ENCODE measurements around the gene PNLIPRP1.

PNLIPRP1 gene

GRCh38 chr10:116590590-116591444 is at the start of gene PNLIPRP1:
TSS of gene PNLIPRP1 (plus strand) at chr10:116590959. CDS start at chr10:116591130, 171 bp downstream.
- FAIRE-seq, result no peak

GRCh38 chr10:116542007-116542677 is 48.6 kb upstream of the PNLIPRP1 start:
- no peak for FAIRE-seq

- FAIRE-seq, result no peak
Observed at GRCh38 chr10:116545122-116545521, 45.6 kb upstream of the PNLIPRP1 start.

- FAIRE-seq, result no peak
Observed at GRCh38 chr10:116545756-116546155, 45.0 kb upstream of the PNLIPRP1 start, which contains the start of gene PNLIP. TSS of gene PNLIP (plus strand) at chr10:116545931. CDS start at chr10:116546093, 162 bp downstream.

- FAIRE-seq, result no peak
Observed at GRCh38 chr10:116548301-116548700, 42.5 kb upstream of the PNLIPRP1 start.

- FAIRE-seq, result no peak
Observed at GRCh38 chr10:116553378-116553980, 37.3 kb upstream of the PNLIPRP1 start.

- no peak for FAIRE-seq
Observed at GRCh38 chr10:116554628-116555027, 36.1 kb upstream of the PNLIPRP1 start.

GRCh38 chr10:116555880-116556279 is 34.9 kb upstream of the PNLIPRP1 start:
- no peak for FAIRE-seq

- FAIRE-seq, result no peak
Observed at GRCh38 chr10:116557305-116557880, 33.4 kb upstream of the PNLIPRP1 start.

- no peak for FAIRE-seq
Observed at GRCh38 chr10:116565534-116565933, 25.2 kb upstream of the PNLIPRP1 start.

- no peak for FAIRE-seq
Observed at GRCh38 chr10:116566932-116567331, 23.8 kb upstream of the PNLIPRP1 start.

- FAIRE-seq, result no peak
Observed at GRCh38 chr10:116567335-116567734, 23.4 kb upstream of the PNLIPRP1 start.

GRCh38 chr10:116574797-116575196 is 16.0 kb upstream of the PNLIPRP1 start:
- no peak for FAIRE-seq

- FAIRE-seq, result no peak
Observed at GRCh38 chr10:116587878-116588591, 2.7 kb upstream of the PNLIPRP1 start.

GRCh38 chr10:116588995-116589394 is 1.8 kb upstream of the PNLIPRP1 start:
- FAIRE-seq, result no peak

- FAIRE-seq, result no peak
Observed at GRCh38 chr10:116589926-116590325, 833 bp upstream of the PNLIPRP1 start.

GRCh38 chr10:116593139-116593740 is 2.5 kb downstream of the PNLIPRP1 start:
- no peak for FAIRE-seq

GRCh38 chr10:116594525-116595035 is 3.8 kb downstream of the PNLIPRP1 start:
- FAIRE-seq, result no peak

GRCh38 chr10:116596062-116596461 is 5.3 kb downstream of the PNLIPRP1 start:
- FAIRE-seq, result no peak

GRCh38 chr10:116597543-116597942 is 6.8 kb downstream of the PNLIPRP1 start:
- FAIRE-seq, result no peak

- FAIRE-seq, result no peak
Observed at GRCh38 chr10:116598329-116598728, 7.6 kb downstream of the PNLIPRP1 start.

- FAIRE-seq, result no peak
Observed at GRCh38 chr10:116599991-116600390, 9.2 kb downstream of the PNLIPRP1 start.

Measured in G401.6 (cell line).